ENCODE data around the gene SOCS4. TPM values are rescaled to one million over a fixed set of nuclear protein-coding genes. Genes with fewer than 3 reads are reported as not detected.
"Not testable (repeated sequence)": the region's sequence is repeated elsewhere in the genome, so short reads cannot be mapped to it uniquely, and the experiment has no call there.

Gene SOCS4
- total RNA-seq, 2 donors from 2014 or later, result 8.2 to 9.7 TPM

DNA sequence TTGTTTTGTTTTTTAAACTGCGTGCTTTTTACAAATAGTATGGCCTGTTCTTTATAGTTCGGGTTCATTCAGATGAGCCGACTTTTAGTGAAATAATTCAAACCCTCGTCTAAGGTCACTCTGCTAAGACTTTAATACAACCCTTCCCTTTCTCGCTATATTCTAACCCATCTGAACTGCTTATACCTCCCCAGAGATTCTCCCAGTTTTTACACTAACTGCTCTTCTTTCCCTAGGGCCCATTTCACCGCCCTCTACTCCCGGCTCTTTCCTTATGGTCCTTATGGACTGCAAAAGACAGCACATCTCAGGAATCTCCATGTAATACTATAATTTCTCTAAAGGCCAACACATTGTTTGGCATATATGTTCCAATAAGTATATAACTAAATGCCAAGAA, 26.5 kb downstream of the SOCS4 start:
- no peaks in the 10 kb centered on the region for H3K36me3 ChIP-seq
- H3K27ac ChIP-seq, result peak overlapping the region; percentile 99 to 100
- 73% methylated on average over 7 of the region's 7 CpGs for WGBS
- TF ChIP-seq, protein P1, sequence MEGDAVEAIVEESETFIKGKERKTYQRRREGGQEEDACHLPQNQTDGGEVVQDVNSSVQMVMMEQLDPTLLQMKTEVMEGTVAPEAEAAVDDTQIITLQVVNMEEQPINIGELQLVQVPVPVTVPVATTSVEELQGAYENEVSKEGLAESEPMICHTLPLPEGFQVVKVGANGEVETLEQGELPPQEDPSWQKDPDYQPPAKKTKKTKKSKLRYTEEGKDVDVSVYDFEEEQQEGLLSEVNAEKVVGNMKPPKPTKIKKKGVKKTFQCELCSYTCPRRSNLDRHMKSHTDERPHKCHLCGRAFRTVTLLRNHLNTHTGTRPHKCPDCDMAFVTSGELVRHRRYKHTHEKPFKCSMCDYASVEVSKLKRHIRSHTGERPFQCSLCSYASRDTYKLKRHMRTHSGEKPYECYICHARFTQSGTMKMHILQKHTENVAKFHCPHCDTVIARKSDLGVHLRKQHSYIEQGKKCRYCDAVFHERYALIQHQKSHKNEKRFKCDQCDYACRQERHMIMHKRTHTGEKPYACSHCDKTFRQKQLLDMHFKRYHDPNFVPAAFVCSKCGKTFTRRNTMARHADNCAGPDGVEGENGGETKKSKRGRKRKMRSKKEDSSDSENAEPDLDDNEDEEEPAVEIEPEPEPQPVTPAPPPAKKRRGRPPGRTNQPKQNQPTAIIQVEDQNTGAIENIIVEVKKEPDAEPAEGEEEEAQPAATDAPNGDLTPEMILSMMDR (IDR thresholded peaks at IDR 0.05), result no peak
- TF ChIP-seq POLR2A (IDR thresholded peaks at IDR 0.05) (no peak), POLR2AphosphoS5 (IDR thresholded peaks at IDR 0.05) (no peak)
- peak overlapping the region in 1 of 2 donors; percentile 85 for H3K4me3 ChIP-seq
- H3K4me1 ChIP-seq (replicated peaks), result peaks cover 5% of the 10 kb centered on the region
- H3K27me3 ChIP-seq (replicated peaks; ENCODE audit: insufficient read depth), result no peaks in the 10 kb centered on the region
- no peaks in the 10 kb centered on the region for H3K9me3 ChIP-seq
- no peak for DNase-seq (ENCODE audit: low spot score)
- intact Hi-C loops (cut with DNase I), result no loop called here

DNA sequence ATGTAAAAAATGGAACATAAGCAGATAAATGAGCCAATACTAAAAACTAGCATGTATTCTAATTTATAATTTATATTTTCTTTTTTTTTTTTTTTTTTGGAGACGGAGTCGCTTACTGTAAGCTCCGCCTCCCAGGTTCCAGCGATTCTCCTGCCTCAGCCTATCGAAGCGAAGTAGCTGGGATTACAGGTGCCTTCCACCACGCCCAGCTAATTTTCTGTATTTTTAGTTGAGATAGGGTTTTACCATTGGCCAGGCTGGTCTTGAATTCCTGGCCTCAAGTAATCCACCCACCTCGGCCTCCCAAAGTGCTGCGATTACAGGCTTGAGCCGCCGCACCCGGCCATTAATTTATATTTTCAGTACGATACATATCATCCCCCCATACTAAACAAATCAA, 27.1 kb downstream of the SOCS4 start:
- H3K4me3 ChIP-seq, result no peak overlapping the region
- no peak for TF ChIP-seq POLR2A (IDR thresholded peaks at IDR 0.05)
- TF ChIP-seq POLR2AphosphoS5 (IDR thresholded peaks at IDR 0.05), result no peak
- TF ChIP-seq, protein P1 (IDR thresholded peaks at IDR 0.05), result no peak
- no peak for DNase-seq (ENCODE audit: low spot score)
- intact Hi-C loops (cut with DNase I), result no loop called here
- H3K4me1 ChIP-seq (replicated peaks), result peaks cover 5% of the 10 kb centered on the region
- no peaks in the 10 kb centered on the region for H3K9me3 ChIP-seq
- H3K27ac ChIP-seq, result no peak overlapping the region
- 98% methylated on average over 13 of the region's 13 CpGs for WGBS
- H3K36me3 ChIP-seq, result no peaks in the 10 kb centered on the region
- H3K27me3 ChIP-seq (replicated peaks; ENCODE audit: insufficient read depth), result no peaks in the 10 kb centered on the region

DNA sequence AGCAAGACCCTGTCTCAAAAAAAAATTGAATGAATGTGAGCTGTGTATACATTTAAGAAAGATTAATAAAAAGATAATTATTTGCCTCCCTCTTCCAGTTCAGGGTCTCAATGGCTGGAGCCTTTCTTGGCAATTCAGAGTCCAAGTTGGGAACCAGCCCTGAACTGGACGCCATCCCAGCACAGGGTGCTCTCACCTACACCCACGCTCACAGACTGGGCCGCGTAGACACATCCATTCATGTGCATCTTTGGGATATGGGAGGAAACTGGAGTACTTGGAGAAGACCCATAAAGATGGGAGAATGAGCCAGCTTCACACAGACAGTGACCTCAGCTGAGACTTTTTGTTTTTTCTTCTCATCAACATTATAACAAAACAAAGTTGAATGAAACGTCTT, 30.9 kb downstream of the SOCS4 start:
- DNase-seq (ENCODE audit: low spot score), result no peak
- intact Hi-C loops (cut with DNase I), result no loop called here
- H3K4me1 ChIP-seq (replicated peaks), result peaks cover 5% of the 10 kb centered on the region

DNA sequence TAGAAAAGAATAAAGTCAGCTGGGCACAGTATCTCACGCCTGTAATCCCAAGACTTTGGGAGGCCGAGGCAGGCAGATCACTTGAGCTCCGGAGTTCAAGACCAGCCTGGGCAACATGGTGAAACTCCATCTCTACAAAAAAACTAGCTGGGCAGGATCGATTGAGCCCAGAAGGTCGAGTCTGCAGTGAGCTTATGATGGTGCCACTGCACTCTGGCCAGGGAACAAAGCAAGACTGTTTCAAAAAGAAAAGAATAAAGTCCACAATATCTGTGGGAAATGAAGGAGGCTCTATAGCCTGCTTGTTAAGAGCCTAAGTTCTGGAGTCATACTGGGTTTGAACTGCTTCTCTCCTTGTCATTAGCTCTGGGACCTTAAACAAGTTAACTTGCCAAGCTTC, 32.3 kb downstream of the SOCS4 start:
- Histone ChIP-seq H3K4me1 (replicated peaks) (no peaks in the 10 kb centered on the region), H3K27me3 (replicated peaks; ENCODE audit: insufficient read depth) (no peaks in the 10 kb centered on the region), H3K36me3 (peaks cover 0 to 6% of the 10 kb centered on the region in 2 donors), H3K9me3 (no peaks in the 10 kb centered on the region), H3K4me3 (no peak overlapping the region), H3K27ac (no peak overlapping the region)
- no peak for DNase-seq (ENCODE audit: low spot score)
- no peak for TF ChIP-seq POLR2A (IDR thresholded peaks at IDR 0.05)
- intact Hi-C loops (cut with DNase I), result no loop called here
- WGBS, result 92% methylated on average over 5 of the region's 5 CpGs

More for the DNA sequence above, 30.9 kb downstream of the SOCS4 start:
- Histone ChIP-seq H3K27me3 (replicated peaks; ENCODE audit: insufficient read depth) (no peaks in the 10 kb centered on the region), H3K4me3 (no peak overlapping the region), H3K27ac (no peak overlapping the region), H3K36me3 (peaks cover 0 to 4% of the 10 kb centered on the region in 2 donors), H3K9me3 (no peaks in the 10 kb centered on the region)
- TF ChIP-seq POLR2AphosphoS5 (IDR thresholded peaks at IDR 0.05) (no peak), POLR2A (IDR thresholded peaks at IDR 0.05) (no peak)
- TF ChIP-seq, protein P1 (IDR thresholded peaks at IDR 0.05), result no peak
- 88% methylated on average over 5 of the region's 5 CpGs for WGBS

DNA sequence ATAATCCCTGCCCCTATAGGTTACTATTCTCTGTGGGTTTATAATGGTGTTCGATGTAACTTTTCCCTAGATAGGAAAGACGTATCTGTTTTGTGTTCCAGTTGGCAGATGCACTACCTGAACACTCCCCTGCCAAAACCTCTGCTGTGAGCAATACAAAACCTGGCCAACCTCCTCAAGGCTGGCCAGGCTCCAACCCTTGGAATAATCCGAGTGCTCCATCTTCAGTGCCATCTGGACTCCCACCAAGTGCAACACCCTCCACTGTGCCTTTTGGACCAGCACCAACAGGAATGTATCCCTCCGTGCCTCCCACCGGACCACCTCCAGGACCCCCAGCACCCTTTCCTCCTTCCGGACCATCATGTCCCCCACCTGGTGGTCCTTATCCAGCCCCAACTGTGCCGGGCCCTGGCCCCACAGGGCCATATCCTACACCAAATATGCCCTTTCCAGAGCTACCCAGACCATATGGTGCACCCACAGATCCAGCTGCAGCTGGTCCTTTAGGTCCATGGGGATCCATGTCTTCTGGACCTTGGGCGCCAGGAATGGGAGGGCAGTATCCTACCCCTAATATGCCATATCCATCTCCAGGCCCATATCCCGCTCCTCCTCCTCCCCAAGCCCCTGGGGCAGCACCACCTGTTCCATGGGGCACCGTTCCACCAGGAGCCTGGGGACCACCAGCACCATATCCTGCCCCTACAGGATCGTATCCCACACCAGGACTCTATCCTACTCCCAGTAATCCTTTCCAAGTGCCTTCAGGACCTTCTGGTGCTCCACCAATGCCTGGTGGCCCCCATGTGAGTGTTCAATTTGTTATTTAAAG, 35.7 kb downstream of the SOCS4 start:
- DNase-seq (ENCODE audit: low spot score), result no peak

DNA sequence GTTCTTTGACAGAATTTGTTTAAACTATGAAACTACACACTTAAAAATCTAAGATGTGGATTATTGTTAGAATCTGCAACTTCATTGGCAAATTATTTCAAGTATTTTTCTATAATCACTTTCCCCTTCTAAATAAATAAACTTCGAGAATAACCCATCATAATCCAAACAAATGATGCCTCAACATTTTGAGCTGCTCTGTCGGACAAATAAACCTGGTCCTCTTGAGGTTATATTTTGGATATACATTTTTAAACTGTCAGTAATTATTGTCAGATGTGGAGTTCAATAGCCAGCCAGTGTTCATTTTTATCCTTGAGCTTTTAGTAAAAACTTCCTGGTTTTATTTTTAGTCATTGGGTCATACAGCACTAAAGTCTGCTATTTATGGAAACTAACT, 37.9 kb downstream of the SOCS4 start:
- intact Hi-C loops (cut with DNase I); H3K36me3 ChIP-seq; H3K27ac ChIP-seq: not testable (repeated sequence)

More for the DNA sequence above, 35.7 kb downstream of the SOCS4 start:
- Histone ChIP-seq H3K27ac (no peak overlapping the region), H3K9me3 (no peaks in the 10 kb centered on the region), H3K36me3 (peaks cover 0 to 6% of the 10 kb centered on the region in 2 donors), H3K4me1 (replicated peaks) (no peaks in the 10 kb centered on the region), H3K4me3 (no peak overlapping the region), H3K27me3 (replicated peaks; ENCODE audit: insufficient read depth) (no peaks in the 10 kb centered on the region)
- TF ChIP-seq POLR2AphosphoS5 (IDR thresholded peaks at IDR 0.05) (no peak), POLR2A (IDR thresholded peaks at IDR 0.05) (no peak)
- TF ChIP-seq, protein P1 (IDR thresholded peaks at IDR 0.05), result no peak
- WGBS, result 64% methylated on average over 11 of the region's 11 CpGs
- intact Hi-C loops (cut with DNase I), result no loop called here

More for the DNA sequence above, 37.9 kb downstream of the SOCS4 start:
- not testable (repeated sequence) for H3K9me3 ChIP-seq; DNase-seq (ENCODE audit: low spot score); H3K4me1 ChIP-seq (replicated peaks); H3K4me3 ChIP-seq; H3K27me3 ChIP-seq (replicated peaks; ENCODE audit: insufficient read depth)
- WGBS, result 67% methylated on average over 2 of the region's 2 CpGs

All from prostate gland (tissue), 2 donors.